ENCODE measurements around the gene PRDM8.

GRCh38 chr4:80180743-80181142, 16.6 kb upstream of the PRDM8 start:
- TF ChIP-seq EZH2 (IDR thresholded peaks at IDR 0.05; ENCODE audit: borderline replicate concordance, low read depth, low read length, poor library complexity, severe bottlenecking), result no peak
- TF ChIP-seq, protein P1, sequence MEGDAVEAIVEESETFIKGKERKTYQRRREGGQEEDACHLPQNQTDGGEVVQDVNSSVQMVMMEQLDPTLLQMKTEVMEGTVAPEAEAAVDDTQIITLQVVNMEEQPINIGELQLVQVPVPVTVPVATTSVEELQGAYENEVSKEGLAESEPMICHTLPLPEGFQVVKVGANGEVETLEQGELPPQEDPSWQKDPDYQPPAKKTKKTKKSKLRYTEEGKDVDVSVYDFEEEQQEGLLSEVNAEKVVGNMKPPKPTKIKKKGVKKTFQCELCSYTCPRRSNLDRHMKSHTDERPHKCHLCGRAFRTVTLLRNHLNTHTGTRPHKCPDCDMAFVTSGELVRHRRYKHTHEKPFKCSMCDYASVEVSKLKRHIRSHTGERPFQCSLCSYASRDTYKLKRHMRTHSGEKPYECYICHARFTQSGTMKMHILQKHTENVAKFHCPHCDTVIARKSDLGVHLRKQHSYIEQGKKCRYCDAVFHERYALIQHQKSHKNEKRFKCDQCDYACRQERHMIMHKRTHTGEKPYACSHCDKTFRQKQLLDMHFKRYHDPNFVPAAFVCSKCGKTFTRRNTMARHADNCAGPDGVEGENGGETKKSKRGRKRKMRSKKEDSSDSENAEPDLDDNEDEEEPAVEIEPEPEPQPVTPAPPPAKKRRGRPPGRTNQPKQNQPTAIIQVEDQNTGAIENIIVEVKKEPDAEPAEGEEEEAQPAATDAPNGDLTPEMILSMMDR (conservative IDR thresholded peaks at IDR 0.05; ENCODE audit: low read depth, low read length), result no peak

All from A673 (cell line).